HCT116 (cell line): ENCODE measurements around the gene CACNG6.

Experiments used
- CTCF ChIP-seq, 3 experiments: fragments of 200-600 bp in 1 of 3; sonication (generic) in 1 of 3; IDR thresholded peaks in 2 of 3; conservative IDR thresholded peaks in 1 of 3; 2 replicates each; pipeline ENCODE4 v1.5.1; 2012 to 2017; ENCODE audit warnings: low read depth in 2 of 3, low read length in 2 of 3, antibody characterized with exemption in 1 of 3, borderline replicate concordance in 1 of 3, control low read depth in 1 of 3, mild to moderate bottlenecking in 1 of 3, mixed read lengths in 1 of 3, mixed run types in 1 of 3, moderate library complexity in 1 of 3; ENCODE audit not compliant: insufficient read depth in 1 of 3
- POLR2A ChIP-seq: IDR thresholded peaks from 2 replicates; pipeline ENCODE4 v1.7.0; 2011; ENCODE audit warnings: borderline replicate concordance; ENCODE audit not compliant: insufficient read depth, insufficient read length; ENCODE audit errors: extremely low read depth
- ZNF274 ChIP-seq: fragments of 200-500 bp; sonication (Bioruptor generic); IDR thresholded peaks from 2 replicates; pipeline ENCODE4 v1.6.1; 2014; ENCODE audit warnings: mild to moderate bottlenecking, low read depth, low read length, inconsistent platforms

- no peak for TF ChIP-seq CTCF (IDR thresholded peaks at IDR 0.05 in 2 of 3, conservative IDR thresholded peaks at IDR 0.05 in 1 of 3; ENCODE audit: borderline replicate concordance in 1 of 3, insufficient read depth in 1 of 3, low read depth in 2 of 3, low read length in 2 of 3)
- no peak for TF ChIP-seq ZNF274
- no peak for TF ChIP-seq POLR2A
Observed at GRCh38 chr19:53961523-53962356, 29.7 kb upstream of the CACNG6 start.
